GM19025 (cell line): ENCODE data around the gene OR13C8.
"Not testable (repeated sequence)": the region's sequence is repeated elsewhere in the genome, so short reads cannot be mapped to it uniquely, and the experiment has no call there.

Experiments used
- ATAC-seq: cut with Tn5 transposase; IDR thresholded peaks from one replicate; pipeline ENCODE4 v1.9.1; 2021; ENCODE audit warnings: mild to moderate bottlenecking, low read depth, moderate library complexity; ENCODE audit not compliant: unreplicated experiment

OR13C8 gene, protein sequence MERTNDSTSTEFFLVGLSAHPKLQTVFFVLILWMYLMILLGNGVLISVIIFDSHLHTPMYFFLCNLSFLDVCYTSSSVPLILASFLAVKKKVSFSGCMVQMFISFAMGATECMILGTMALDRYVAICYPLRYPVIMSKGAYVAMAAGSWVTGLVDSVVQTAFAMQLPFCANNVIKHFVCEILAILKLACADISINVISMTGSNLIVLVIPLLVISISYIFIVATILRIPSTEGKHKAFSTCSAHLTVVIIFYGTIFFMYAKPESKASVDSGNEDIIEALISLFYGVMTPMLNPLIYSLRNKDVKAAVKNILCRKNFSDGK

DNA sequence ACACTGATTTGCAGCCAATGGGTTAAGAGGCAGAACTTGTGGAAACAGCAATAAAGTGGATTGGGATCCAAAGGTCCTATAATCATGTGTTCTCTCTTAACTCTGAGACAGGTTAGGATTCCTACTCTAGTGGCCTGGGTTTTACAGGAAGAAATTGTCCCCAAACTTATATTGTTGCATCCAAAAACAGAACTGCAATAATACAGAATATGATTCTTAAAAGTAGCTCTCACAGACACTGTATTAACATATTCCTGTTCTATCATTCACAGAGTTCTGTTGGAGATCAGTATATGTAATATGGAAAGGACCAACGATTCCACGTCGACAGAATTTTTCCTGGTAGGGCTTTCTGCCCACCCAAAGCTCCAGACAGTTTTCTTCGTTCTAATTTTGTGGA, at the start of gene OR13C8:
TSS of gene OR13C8 (plus strand) at position 301 of the 400 bp plus-strand sequence. CDS start at position 301, 0 bp downstream.
- ATAC-seq, result no peak

DNA sequence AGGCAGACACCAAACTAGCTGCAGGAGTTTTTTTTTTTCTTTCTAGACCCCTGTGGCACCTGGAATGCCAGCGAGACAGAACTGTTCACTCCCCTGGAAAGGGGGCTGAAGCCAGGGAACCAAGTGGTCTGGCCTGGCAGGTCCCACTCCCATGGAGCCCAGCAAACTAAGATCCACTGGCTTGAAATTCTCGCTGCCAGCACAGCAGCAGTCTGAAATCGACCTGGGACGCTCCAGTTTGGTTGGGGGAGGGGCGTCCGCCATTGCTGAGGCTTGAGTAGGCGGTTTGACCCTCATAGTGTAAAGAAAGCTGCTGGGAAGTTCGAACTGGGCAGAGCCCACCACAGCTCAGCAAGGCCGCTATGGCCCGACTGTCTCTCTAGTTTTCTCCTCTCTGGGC, 48.7 kb upstream of the OR13C8 start:
- not testable (repeated sequence) for ATAC-seq

DNA sequence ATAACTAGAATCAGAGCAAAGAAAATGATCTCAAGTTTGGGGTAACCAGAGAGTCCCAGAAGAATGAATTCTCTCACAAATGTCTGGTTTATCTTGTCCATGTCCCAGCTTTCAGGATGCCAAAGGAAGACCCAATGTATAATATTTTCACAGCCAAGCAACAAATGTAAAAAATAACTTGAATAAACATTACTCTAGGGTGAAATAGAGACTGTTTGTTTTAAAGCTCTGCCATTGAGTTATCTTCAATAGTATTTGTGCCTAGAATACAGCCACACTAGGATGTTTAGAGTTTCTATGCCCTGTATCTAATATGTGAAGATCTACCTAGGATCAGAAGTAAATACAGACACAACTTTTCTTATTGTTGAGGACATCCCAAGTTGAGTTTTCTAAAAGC, 41.9 kb upstream of the OR13C8 start, which contains the start of gene OR13C4:
TSS of gene OR13C4 (minus strand) at position 101 of the 400 bp plus-strand sequence. CDS start at position 101, 0 bp downstream.
- no peak for ATAC-seq

DNA sequence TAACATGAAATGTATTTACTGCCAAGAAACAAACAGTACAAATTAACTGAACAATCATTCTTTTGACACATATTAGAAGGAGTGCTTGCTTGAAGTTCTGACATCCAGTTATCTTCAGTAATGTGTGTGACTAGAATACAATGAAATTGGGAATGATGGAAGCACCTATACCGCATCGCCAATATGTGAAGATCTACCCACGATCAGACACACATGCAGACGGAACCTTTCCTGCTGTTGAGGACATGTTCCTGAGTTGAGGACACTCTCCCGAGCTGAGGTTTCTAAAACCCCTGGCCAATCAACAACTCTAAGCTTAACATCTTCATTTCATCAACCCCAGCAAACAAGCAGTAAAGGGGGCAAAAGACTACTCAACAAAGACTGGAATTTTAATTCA, 32.2 kb upstream of the OR13C8 start, which contains the start of gene OR13C3:
TSS of gene OR13C3 (minus strand) at position 101 of the 400 bp plus-strand sequence. CDS start 133 bp downstream, outside the sequence.
- ATAC-seq, result no peak

DNA sequence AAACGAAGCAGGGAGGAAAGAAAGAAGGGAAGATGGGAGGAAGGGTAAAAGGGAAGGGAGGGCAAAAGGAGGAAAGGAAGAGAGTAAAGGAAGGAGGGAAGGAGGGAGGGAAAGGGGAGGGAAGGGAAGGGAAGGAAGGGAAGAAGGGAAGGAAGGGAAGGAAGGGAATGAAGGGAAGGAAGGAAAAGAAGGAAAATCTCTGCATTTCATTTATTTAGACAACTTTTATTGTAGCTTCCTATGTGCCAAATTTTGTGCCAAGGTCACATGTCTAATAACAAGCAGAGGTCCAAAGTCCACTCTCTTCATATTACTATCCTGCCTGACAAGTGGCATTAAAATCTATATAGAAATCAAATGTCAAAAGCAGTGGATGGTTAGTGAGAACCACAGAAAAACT, 29.7 kb upstream of the OR13C8 start:
- ATAC-seq, result no peak

DNA sequence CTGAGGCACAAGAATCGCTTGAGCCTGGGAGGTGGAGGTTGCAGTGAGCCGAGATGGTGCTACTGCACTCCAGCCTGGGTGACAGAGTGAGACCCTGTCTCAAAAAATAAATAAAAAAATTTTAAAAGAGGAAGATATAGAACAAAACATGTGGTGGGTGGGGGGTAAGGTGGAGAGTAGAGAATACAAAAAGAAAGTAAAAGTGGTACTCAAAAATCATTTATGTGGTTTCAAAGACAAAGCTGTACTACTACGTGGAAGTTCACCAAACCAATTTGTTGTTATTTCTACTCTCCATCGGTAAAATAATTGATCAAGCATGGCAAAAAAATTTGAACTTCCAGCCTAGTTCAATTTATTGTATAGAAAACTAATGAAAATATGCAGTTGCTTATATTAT, 24.3 kb upstream of the OR13C8 start:
- ATAC-seq, result no peak

DNA sequence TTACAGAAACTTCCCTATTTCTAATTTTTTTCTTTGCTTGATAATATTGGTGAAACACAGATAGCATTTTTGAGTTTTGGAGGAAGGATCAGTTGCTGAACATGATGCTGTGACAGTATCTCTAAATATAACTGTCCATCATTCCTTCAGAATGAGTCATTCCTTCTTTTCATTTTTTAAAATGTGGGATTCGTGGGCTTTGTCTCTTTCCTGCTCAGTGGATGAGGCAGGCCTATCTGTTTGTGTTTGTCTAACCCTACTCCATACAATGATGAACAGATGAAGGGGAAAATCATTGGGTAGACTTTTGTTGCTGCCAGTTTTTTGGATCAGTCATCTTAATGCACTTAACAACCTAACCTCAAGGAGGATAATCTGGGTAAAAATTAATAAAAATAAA, 15.7 kb upstream of the OR13C8 start:
- ATAC-seq, result no peak

DNA sequence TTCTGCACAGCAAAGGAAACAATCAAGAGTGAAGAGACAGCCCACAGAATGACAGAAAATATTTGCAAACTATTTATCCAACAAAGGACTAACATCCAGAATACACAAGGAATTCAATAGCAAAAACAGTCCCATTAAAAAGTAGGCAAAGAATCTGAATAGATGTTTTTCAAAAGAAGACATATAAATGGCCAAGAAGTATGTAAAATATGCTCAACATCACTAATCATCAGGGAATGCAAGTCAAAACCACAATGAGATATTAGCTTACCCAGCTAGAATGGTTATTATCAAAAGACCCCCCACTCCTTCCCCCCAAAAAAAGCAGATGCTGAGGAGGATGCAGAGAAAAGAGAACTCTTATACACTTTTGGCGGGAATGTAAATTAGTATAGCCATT, 13.4 kb upstream of the OR13C8 start:
- ATAC-seq, result no peak

DNA sequence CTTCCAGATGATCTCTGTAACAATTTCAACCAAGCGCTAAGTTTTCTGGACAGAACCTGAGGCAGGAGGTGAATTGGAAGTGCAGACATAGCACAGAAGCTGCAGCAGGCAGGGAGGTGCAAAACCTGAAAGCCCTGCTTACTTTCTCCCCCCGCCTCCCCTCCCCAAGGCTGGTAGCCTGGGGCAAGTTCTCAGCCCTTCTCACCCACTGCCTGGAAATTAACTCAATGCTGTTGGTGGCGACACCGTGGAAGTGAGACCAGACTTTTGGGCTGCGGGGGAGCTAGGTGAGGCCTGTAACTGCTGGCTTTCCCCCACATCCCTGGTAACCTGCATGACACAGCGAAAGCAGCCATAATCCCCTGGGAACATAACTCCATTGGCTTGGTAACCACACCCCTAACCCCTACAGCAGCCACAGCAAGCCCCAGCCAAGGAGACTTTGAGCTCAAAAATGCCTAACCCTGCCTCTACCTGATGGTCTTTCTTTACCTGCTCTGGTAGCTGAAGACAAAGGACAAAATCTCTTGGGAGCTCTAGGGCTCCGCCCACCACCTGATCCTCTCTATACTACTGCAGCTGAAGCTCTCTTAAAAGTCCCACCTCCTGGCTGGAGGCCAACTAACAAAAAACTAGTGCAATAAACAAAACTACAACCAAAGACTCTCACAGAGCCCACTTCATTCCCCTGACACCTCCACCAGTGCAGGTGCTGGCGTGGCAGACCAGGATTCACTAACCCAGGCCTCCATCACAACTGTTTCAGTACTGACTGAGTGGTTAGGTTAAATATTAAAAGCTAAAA, 11.9 kb upstream of the OR13C8 start:
- ATAC-seq, result peak; percentile 65

DNA sequence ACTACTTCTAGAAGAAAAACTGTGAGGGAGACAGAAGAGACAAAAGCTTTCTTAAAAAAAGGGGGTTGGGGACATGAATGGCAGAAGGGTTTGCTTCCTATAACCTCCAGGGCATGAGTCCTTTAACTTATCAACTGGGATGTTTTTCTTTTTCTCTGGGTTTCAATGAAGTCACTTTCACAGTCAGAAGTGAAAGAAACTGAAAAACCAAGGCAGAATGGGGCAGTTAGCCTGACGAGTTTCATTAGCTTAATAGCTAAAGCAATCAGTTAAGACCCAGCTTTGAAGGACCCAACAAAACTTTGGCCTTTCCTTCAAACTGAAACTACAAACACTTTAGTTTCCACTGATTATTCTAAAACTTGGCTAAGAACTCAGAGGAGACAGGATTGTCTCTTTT, 4.6 kb upstream of the OR13C8 start:
- no peak for ATAC-seq

DNA sequence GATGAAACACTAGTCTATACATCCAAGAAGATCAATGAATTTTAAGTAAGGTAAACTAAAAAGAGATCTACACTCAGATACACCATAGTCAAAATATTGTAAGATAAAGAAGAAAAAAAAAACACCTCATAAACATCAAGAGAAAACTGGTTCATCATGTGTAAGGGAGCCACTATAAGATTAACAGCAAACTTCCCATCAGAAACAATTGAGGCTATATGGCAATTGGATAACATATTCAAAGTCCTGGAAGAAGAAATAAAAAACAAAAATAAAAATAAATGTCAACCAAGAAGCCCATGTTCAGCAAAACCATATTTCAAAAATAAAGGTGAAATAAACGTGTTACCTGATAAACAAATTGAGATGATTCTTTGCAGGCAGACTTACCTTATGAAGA, 3.6 kb downstream of the OR13C8 start:
- no peak for ATAC-seq

DNA sequence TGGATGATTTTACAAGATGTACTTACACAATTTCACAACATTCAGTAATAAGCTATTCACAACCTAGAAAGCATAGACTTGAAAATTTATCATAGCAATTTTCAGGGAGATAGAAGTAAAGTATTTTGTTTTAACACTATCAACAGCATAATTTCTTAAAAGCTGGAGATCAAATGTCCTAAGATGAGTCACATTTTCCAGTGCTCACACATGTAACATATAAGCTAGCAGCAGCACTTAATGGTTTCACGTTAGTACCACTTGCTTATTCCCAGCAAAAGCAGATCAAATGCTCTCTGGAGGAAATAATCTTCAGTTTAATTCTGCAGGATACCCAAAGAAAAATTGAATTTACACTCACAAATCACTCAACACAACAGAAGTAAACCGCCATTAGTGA, 6.5 kb downstream of the OR13C8 start:
- no peak for ATAC-seq

DNA sequence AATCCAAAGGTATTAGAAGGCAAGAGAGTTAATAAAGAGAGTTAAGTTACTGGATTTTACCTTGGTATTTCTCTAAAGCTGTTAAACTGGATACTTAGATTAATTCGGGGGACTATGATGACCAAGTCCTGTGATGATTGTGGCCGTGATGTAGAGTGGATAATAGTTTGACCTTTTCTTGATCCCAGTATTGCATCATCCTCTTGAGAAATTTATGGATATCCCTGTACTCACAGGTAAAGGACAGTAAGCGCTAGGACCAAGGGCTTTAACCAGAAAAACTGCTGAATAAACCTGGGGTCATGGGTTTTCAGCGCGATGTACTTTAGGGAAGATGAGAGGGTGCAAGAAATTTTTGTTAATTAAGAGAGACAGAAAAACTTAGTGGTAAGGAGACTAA, 8.3 kb downstream of the OR13C8 start:
- no peak for ATAC-seq

DNA sequence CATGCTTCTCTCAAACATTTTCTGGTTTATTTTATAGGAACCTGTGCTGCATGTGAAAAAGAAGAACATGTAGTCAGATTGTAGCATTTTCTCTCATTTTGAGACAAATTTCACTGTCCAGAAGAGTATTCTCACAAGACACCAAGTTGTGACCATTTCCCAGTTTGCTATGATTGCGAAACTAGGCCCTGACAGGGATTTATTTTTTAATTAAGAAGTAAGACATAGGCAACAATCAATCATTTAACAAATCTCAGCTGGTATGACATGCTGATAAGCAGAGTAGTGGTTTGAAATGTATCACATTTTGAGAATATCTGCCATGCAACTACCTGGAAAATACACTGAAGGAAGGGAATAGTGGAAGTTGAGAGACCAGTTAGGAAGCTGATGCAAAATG, 11.6 kb downstream of the OR13C8 start:
- no peak for ATAC-seq

DNA sequence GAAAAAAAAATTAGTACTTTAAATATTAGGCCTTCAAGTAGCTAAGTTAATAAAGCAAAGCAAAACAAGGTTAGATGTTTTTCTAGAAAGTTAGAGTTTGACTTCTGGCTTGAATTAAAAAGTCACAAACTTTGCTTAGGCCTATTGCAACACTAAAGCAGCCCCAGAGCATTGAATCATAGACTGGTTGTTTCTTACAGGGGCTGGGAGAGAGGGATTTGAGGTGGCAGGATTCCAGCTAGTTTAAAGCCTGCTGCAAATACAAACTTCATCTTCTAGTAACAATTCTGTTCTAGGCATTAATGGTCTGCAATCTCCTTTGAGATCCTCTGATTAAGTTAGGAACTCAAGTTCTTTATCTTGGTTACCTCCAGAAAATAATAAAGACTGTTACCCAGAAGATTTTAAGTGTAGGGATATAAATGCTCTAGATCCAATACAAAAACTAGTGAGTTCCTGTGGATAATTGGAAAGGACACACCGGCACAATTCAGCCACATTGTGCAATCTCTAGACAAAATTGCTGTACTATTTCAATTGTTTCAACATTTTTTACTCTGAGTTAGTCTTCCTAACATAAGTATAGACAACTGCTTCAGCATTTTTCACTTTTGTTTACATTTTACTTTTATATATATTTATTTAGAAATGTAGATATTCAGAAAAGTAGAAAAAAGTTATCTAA, 17.7 kb downstream of the OR13C8 start:
- no peak for ATAC-seq

DNA sequence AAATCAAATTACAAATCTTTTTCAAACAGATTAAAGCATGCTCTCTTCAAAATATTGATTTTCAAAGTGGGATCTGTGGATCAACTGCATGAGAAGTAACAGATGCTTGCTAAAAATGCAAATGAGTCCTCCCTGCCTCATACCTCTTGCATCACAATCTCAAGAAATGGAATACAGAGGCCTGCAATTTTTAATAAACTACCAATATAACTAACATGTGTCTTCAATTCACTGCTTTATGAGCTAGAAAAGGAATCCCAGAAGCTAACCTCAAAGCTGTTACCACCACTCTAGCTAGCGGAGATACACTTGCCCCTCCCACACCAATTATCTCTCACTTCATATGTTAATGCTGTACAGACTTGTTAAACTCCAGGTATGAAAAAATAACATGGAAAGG, 20.7 kb downstream of the OR13C8 start:
- ATAC-seq, result no peak

DNA sequence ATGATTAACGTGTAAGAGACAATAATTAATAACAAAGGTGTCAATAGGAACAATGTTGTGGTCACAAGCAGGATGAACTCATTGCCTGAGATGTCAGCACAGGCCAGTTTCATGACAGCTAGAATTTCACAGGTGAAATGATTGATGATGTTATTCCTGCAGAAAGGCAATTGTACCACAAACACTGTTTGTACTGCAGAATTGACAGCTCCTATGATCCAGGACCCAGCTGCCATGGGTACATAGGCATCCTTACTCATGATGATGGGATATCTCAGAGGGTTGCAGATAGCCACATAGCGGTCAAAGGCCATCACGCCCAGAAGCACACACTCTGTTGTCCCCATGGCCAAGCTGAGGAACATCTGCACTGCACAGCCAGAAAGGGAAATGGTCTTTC, 29.8 kb downstream of the OR13C8 start:
- ATAC-seq, result not testable (repeated sequence)

DNA sequence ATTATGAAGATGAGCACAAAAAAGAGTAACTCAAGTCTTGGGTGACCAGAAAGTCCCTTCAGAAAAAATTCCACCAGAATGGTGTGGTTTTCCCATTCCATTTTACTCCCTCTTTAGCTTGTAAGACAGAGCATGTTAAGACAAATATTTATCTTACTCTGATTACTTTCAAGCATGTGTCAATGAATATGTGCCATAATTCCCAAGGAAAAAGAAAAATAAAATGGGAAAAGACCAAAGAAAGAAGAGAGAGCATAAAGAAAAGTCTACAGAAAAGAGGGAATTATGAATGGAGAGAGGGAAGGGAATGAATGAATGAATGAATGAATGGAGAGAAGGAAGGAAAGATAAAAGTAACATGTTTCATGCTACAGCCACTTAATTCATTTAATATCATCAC, 30.3 kb downstream of the OR13C8 start, which contains the start of gene OR13C5:
TSS of gene OR13C5 (minus strand) at position 101 of the 400 bp plus-strand sequence. CDS start at position 101, 0 bp downstream.
- ATAC-seq, result not testable (repeated sequence)

DNA sequence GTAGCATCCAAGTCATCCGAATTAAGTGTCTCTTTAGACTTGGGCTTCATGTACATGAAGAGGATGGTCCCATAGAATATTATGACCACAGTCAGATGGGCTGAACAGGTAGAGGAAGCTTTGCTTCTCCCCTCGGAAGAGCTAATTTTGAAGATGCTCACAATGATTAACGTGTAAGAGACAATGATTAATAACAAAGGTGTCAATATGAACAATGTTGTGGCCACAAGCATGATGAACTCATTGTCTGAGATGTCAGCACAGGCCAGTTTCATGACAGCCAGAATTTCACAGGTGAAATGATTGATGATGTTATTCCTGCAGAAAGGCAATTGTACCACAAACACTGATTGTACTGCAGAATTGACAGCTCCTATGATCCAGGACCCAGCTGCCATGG, 35.8 kb downstream of the OR13C8 start:
- ATAC-seq, result no peak

DNA sequence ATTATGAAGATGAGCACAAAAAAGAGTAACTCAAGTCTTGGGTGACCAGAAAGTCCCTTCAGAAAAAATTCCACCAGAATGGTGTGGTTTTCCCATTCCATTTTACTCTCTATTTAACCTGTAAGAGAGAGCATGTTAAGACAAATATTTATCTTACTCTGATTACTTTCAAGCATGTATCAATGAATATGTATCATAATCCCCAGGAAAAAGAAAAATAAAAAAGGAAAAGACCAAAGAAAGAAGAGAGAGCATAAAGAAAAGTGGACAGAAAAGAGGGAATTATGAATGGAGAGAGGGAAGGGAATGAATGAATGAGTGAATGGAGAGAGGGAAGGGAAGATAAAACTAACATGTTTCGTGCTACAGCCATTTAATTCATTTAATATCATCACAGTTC, 36.6 kb downstream of the OR13C8 start, which contains the start of gene OR13C2:
TSS of gene OR13C2 (minus strand) at position 101 of the 400 bp plus-strand sequence. CDS start at position 101, 0 bp downstream.
- not testable (repeated sequence) for ATAC-seq

DNA sequence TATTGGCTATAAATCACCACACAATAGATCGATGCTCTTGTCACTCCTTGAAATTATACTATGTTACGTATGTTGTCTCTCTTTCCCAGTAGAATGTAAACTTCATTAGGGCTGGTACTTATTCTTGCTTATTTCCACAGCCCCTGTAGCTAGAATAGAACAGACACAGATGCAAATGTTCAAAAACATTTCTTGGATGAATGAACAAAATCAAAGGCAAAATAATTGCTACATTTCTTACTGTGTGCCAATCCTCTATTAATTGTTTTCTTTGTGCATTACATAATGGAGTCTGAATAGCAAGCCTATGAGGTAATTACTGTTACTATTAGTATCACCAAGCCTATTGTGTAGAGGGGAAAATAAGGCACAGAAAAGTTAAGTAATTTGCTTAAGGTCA, 37.2 kb downstream of the OR13C8 start:
- ATAC-seq, result no peak
